ENCODE results near the gene CHD9NB.

DNA sequence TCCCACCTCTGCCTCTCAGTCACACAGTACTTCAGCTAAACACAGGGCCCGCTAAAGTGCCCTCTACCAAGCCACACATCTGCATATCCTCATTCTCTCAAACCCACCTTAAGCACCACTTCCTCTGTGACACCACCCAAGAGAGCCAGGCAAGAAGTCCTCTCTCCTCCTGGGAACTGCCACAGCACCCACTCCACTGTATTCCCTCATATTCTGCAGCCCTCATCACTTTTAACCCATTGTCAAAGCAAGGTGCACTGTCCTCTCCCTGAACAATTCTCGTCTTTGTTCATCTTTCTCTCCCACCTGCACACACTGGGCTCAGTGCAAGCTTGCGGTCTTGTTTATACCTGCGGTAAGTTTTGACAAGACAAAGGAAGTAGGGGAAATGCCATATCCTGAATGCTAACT lies 15.7 kb upstream of the CHD9NB start:
- TF ChIP-seq, protein P1, sequence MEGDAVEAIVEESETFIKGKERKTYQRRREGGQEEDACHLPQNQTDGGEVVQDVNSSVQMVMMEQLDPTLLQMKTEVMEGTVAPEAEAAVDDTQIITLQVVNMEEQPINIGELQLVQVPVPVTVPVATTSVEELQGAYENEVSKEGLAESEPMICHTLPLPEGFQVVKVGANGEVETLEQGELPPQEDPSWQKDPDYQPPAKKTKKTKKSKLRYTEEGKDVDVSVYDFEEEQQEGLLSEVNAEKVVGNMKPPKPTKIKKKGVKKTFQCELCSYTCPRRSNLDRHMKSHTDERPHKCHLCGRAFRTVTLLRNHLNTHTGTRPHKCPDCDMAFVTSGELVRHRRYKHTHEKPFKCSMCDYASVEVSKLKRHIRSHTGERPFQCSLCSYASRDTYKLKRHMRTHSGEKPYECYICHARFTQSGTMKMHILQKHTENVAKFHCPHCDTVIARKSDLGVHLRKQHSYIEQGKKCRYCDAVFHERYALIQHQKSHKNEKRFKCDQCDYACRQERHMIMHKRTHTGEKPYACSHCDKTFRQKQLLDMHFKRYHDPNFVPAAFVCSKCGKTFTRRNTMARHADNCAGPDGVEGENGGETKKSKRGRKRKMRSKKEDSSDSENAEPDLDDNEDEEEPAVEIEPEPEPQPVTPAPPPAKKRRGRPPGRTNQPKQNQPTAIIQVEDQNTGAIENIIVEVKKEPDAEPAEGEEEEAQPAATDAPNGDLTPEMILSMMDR (IDR thresholded peaks at IDR 0.05) = no peak
- no peak for TF ChIP-seq POLR2A (IDR thresholded peaks at IDR 0.05)

All from breast epithelium (tissue), 3 donors.